Urothelium cell line (cell line): ENCODE data around the gene ZFP92.

Experiments used
- DNase-seq: peaks from one replicate; pipeline ENCODE4 v3.0.0; 2011; ENCODE audit warnings: low spot score, mixed read lengths
- FAIRE-seq: peaks from 2 replicates; lab custom pipeline; 2011; peaks lifted over from hg19 to GRCh38; lab: Jason Lieb, UNC

The ZFP92 gene, protein sequence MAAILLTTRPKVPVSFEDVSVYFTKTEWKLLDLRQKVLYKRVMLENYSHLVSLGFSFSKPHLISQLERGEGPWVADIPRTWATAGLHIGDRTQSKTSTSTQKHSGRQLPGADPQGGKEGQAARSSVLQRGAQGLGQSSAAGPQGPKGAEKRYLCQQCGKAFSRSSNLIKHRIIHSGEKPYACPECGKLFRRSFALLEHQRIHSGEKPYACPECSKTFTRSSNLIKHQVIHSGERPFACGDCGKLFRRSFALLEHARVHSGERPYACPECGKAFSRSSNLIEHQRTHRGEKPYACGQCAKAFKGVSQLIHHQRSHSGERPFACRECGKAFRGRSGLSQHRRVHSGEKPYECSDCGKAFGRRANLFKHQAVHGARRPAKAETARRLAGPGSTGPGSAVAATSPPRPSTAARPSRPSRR

DNA sequence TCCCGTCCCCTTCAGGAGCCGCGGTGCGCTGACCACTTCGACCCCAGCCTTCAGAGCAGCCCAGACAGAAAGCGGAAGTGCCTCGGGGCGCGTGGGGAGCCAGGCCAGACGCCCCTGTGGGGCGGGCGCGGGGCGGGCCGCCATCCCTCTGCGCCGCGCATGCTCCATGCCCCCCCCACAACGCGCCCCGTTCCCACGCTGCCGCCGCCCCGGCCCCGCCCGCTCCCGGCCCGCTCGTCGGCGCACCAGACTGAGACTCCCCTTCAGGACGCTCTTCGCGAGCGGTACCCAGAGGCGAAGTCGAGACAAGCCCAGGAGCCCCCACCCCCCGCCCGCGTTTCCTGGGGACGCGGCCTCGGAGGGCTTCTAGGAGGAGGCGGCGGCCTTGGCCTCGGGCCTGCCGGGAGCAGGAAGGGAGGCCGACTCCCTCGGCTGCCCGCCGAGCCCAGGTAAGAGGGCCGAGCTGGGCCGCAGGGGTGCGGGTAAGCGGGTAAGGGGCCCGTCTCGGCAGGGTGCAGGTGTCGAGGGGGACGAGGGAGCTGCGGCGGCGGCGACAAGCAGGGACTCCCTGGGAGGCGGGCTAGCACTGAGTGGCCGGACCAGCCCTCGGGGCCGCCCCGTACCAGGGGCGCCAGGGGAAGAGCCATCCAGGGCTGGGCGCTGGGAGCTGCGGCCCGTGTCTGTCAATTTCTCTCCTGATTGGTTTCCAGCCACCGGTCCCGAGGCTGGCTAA, at the start of gene ZFP92:
ZFP92 (plus strand) TSS at position 218 of the 733 bp plus-strand sequence. CDS start 6,851 bp downstream, outside the sequence.
- DNase-seq = peak; percentile 52
- no peak for FAIRE-seq

DNA sequence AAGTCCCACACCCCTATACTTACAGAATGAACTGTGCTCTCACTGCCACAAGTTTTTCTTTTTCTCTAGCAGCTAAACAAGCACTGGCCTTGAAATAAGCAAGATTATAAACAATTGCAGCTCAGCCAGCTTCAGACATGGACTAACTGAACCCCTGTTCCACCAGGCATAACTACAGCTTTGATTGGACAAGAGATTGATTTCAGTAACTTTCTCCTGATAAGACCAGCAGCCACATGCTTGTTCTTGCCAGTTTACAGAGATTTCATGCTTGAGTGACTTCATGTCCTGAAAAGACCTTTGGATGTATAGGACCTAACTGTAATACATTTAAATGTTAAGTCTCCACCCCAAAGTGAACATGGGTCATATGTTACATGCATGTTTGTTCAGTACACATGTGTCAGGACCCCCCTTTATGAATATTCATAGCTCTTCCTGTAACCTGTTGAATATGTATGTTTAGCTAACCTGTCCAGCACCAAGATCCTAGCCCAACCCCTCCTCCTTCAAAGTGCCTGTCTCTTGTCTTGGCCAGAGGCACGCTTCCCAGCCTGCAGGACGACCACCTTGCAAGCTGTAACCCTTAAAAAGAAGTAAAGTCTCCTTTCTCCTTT, 49.4 kb upstream of the ZFP92 start:
- no peak for DNase-seq
- FAIRE-seq = no peak

DNA sequence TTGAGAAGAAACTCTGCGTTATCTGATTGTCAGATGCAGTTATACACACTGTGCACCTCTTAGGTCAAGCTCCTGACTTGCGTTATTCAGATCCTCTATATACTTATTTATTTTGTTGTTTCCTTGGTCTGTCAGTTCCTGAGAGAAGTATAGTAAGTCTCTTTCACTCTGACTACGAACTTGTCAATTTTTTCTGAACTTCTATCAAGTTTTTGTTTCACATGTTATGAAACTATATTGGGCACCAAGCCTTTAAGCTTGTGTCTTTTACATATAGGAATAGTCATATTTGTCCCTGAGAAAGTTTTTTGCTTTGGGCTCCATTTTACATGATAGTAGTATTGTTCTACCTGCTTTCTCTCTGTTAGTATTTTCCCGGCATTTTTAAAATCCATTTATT, 45.6 kb upstream of the ZFP92 start:
- DNase-seq (no peak), FAIRE-seq (no peak)

DNA sequence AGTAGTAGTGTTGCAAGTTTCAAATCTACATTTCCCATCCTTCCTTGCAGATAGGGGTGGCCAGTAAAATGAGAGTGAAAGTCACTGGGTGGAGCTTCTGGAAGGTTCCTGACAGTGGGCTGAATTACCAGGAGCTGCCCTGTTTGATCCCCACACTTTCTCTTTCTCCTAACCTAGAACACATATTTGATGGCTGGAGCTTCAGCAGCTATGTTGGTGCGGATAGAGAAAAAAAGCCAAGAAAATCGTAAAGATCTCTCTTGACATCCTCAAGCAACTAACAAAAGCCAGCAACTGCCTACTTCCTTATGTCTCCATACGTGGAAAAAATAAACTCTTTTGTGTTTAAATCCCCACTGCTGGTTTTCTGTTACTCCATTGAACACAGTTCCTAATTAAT, 45.2 kb upstream of the ZFP92 start:
- DNase-seq = no peak
- no peak for FAIRE-seq

DNA sequence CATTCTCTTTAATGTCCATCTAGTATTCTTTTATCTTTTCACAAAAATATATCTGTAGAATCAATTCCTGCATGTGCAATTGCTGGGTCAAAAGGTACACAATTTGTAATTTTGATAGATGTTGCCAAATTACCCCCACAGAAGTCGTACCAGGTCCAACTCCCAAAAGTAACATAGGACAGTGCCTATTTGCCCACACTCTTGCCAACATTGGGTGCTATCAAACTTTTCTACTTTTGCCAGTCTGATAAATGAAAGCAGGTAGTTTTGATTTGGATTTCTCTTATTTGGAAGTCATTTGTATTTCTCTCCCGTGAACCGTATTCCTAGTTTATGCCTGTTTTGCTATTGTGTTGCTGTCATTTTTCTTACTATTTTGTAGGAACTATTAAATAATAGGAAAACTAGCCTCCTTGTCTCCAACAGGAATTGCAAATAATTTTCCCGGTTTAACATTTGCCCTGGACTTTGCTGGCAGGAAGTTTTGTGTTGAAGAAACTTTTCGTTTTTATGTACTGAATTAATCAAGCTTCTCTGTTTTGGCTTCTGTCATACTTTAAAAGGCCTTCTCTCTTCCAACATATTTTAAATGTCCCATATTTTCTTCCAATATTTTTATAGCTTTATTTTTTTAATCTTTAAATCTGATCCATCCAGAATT, 44.3 kb upstream of the ZFP92 start:
- no peak for FAIRE-seq

DNA sequence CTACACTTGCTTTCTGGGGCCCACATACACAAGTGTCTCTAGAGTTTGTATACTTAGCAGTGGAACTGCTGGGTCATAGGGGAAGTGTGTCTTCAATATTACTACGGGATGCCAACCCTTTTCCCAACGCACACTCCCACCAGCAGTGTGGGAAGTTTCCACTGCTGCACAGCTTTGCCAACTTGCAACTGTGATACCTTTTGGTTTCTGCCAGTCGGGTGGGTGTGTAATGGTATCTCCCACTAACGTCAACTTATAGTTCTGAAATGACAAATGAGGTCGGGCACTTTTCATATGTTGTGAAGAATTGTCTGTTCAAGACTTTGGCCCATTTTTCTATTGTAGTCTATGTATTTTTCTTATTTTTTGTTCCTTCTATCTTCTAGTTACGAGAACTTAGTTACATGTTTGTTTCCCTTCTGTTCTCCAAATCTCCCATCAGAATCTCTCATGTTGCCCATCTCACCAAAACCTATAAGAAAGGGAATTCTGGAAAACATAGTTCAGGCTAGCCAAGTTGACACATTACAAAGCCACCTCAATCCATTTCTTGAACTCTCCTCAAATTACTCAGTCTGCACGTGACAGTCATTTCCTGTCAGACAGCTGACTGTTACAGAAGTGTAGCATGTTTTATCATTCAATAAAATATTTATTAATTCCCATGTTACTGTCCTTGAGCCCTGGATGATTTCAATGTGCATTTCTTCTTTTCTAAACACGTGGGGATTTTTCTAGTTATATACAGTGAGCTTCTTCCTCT, 40.8 kb upstream of the ZFP92 start:
- FAIRE-seq (no peak), DNase-seq (no peak)

More for the DNA sequence above, 44.3 kb upstream of the ZFP92 start:
- no peak for DNase-seq

DNA sequence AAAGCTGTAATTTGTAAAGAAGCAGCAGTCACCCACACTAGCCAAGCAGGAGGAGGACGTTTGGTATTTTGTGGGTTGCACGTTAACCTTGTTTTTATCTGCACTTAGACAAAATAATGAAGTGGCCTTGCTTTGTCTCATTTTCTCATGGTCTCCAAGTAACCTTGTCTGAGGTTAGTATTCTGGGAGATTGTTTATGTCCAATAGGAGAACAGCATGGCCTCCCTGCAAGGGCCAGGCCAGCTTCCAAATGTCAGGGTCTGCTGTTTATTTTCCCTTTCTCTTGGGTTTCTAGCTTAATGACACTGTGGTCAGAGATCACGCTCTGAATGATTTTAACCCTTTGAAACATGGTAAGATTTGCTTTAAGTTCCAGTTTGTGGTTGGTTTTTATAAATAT, 40.0 kb upstream of the ZFP92 start:
- FAIRE-seq (no peak), DNase-seq (no peak)

DNA sequence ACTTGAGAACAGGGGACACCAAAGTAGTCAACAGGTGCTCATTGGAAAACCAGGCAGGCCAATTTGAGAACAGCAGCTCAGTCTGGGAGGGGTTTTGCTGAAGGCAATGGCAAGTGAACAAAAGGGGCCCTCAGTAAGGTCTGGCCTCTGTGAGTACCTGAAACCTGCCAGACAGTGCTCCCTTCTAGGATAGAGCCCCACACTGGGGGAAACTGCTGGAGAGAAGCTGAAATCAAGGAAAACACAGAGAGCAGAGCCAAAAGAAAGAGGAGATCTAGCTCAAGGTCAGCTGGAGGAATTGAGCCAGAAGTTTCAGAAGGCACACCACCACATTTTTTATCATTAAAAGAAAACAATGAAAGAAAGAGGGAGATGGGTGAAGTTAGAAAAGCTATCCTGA, 38.3 kb upstream of the ZFP92 start:
- no peak for DNase-seq
- no peak for FAIRE-seq

DNA sequence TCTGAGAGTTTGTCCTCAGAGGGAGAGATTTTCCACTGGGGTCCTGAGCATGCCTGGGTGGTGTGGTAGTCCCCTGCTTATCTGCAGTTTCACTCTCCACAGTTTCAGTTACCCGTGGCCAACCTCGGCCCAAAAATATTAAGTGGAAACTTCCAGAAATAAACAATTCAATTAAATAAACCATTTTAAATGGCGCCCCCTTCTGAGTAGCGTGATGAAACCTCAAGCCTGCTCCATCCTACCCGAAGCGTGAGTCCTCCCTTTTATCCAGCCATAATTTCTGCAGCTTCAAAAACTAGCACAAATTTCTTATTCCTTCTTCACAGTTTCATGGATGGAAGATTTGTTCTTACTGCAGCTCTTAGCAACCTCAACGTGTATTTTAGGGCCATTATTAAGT, 36.8 kb upstream of the ZFP92 start:
- DNase-seq (no peak), FAIRE-seq (no peak)

DNA sequence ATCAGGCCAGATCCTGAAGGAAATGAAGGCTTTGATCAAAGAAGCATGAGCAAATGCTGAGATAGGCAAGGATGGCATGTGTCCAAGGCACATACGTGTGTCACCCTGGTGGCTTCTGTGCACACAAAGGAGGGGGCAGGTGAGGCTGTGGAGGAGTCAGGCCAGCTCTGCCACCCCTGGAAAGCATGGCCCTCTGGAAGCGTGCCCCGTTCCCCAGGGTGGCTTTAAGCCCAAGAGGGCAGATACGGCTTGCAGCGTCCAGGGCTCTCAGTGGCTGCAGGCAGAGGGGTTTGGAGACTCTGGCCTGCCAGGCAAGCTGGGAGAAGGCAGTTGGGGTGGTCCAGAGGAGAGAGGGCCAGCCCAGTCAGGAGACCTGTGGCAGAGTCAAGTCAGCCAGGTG, 35.7 kb upstream of the ZFP92 start:
- DNase-seq (no peak), FAIRE-seq (no peak)

DNA sequence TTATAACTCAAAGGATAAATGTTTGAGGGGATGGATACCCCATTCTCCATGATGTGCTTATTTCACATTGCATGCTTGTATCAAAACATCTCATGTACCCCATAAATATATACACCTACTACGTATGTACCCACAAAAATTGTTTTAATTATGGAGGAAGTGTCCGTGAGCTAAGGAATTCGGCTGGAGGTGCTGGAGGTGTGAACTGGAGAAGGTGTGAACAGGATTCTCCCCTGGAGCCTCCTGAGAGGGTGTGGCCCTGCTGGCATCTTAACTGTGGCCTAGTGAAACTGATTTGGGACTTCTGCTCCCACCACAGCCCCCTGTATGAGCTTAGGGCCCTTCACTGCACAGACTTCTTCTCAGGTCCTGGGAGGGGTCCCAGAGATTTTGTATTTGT, 33.5 kb upstream of the ZFP92 start:
- DNase-seq = no peak
- no peak for FAIRE-seq

DNA sequence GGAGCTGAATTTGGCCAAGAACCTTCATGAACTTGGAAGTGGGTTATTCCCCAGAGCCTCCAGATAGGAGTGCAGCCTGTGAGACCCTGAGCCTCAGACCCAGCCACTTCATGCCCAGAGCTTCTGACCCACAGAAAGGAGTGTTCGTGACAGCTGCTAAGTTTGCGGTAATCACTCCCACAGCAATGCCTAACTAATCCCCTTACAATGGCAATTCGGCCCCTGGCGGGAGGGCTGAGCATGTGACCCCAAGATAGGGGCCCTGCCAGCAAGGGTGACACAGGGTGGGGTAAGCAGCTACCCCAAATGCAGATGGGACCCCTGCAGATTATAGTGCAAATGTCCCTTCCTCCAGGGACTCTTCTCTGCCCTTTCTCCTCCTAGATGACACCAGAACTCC, 32.7 kb upstream of the ZFP92 start:
- no peak for FAIRE-seq
- DNase-seq = no peak

DNA sequence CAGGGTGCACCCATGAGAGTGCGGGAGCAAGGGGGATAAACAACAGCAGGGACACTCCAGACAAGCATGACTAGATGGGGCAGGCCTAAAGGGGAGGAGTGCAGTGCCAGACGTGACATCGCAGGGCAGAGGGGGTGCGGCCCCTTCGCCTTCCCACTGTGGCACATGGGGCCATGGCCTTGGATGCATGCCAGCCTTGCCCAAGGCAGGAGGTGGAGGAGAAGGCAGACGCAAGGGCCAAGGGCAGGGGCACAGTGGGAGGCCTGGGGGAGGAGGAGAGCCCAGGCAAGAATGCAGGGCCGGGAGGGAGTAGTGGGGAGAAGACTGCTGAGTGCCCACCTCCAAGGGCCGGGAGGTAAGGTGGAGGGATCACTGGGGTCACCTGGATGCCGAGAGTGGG, 31.8 kb upstream of the ZFP92 start:
- DNase-seq (no peak), FAIRE-seq (no peak)

DNA sequence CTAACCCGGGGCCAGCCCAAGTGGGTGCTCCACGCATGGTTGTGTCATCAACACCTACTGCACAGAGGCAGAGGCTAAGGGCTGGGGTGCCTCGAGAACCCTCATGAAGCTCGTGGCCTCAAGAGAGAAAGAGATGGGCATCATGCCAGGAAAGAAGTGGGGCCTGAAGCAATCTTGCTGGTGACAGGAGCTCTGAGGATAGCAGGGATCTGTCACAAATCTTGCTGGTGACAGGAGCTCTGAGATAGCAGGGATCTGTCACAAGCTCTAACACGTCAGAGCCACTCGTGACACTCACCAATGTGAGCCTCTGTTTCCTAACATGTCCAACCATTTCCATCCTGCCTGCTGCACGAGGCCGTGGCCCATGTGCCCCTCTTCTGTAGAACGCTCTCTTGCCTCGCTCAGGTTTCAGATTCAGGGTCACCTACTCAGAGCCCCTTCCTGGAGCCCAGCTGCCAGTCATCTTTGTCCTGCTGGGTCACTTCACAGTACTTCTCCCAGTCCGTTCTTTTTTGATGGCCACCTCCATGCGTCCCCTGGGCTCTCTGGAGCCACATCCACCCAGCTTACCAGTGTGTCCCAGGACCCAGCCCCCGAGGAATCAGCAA, 31.2 kb upstream of the ZFP92 start:
- FAIRE-seq (no peak), DNase-seq (no peak)

DNA sequence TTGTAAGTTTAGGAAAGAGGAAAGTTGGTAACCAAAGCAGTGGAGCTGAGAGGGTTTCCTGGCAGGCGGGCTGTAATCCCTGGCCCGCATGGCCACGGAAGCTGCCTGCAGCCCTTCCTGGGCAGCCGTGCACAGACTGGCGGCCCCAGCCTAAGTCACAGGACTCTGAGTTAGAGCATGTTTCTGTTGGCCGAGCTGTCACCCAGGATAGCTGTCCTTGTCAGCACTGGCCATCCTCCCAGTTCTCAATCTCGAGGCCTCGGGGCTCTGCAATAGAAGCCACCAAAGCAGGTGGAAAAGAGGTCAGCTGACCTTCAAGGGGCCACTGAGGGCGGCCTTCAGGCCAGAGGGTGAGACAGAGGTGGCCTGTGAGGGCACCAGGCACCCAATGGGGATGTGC, 30.6 kb upstream of the ZFP92 start:
- DNase-seq = no peak
- FAIRE-seq = no peak

DNA sequence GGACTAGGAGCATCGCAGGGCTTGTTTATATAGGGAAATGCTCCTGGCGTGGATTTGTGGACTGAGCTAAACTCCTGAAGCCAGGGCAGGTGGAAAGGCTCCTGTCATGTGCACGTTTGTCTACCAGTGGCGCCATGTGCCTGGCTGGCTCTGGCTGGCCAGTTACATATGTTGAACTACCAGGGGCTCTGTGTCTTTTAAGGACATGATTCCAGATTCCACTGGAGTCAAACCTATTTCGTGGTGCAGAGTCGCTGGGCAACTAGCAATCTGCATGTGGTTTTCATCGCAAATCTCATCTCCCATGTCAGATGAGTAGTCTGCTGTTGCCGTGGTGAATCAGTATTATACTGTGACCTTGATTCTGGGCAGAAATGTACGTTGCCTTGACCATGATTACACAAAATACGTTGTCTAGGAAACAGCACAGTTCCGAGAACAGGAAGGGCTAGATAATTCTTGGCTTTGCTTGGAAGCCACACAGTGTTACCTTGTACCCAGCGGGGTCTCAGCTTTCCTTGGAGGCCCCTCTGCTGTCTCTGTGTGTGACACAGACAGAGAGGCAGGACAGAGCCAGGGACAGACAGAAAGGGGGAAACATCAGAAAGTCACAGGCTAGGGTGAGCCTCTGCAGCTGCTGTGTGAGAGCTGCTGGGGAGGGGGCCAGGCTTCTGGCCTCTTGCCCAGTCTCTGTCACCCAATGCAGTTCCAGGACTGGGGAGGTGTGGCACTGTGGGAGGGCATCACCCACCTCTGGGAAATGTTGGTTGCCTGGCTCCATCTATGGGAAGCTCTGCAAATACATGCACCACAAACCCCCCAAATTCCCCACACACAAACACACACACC, 29.4 kb upstream of the ZFP92 start:
- DNase-seq = peak; percentile 62
- no peak for FAIRE-seq

DNA sequence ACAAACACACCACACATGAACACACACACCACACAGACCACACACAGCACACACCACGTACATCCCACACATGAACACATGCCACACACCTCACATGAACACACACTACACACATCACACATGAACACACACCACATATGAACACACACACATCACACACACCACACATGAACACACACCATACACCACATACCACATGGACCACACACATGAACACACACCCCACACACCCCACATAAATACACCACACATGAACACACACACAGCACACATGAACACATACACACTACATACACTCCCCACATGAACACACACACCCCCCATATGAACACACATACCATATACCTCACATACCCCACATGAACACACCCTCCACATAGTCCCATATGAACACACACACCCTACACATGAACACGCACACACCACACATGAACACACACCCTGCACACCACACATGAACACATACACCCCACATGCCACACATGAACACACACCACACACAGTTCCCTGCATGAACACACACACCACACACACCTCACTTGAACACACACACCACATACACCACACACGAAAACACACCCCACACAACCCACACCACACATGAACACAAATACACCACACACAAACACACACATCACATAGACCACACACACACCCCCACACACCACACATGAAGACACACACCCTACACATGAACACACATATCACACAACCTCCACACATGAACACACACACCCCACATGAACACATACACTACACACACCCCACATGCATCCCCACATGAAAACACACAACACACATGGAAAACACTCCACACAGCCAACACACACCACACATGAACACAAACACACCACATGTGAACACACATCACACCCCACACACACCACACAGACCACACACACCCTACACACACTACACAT, 28.4 kb upstream of the ZFP92 start:
- DNase-seq (no peak), FAIRE-seq (peak; percentile 97)

DNA sequence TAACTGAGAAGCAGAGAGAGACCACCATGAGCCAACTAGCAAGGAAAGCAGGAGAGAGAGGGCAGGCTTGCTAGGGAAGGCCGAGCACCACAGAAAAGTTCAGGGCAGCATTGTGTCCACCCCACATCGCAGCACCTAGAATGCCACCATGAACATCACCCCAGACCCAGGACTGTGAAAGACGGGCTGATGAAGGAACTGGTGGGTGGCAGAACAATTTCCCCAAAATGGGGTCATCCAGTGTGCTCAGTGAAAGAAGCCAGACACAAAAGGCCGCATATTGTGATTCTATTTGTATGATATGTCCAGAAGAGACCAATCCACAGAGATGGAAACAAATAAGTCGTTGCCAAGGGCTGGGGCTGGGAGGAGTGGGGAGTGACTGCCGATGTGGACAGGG, 26.9 kb upstream of the ZFP92 start:
- FAIRE-seq (no peak), DNase-seq (no peak)
